Activated naive CD4-positive, alpha-beta T cell treated with anti-CD3 and anti-CD28 coated beads, Interleukin-2, amount 50 U/mL, for 24 hours (primary cell): ENCODE results near the gene ATIC.
"Not testable (repeated sequence)": the region's sequence is repeated elsewhere in the genome, so short reads cannot be mapped to it uniquely, and the experiment has no call there.

Experiments used
- H3K27ac Mint-ChIP-seq: one replicate; pipeline ENCODE4 v1.8.0; 2021; ENCODE audit warnings: mild to moderate bottlenecking, mixed read lengths
- H3K27me3 Mint-ChIP-seq: one replicate; pipeline ENCODE4 v1.8.0; 2021; ENCODE audit warnings: mixed read lengths
- H3K36me3 Mint-ChIP-seq: one replicate; pipeline ENCODE4 v1.8.0; 2021; ENCODE audit warnings: mixed read lengths
- H3K4me1 Mint-ChIP-seq: one replicate; pipeline ENCODE4 v1.8.0; 2021; ENCODE audit warnings: mixed read lengths
- H3K4me3 Mint-ChIP-seq: one replicate; pipeline ENCODE4 v1.8.0; 2021; ENCODE audit warnings: mild to moderate bottlenecking, mixed read lengths
- H3K9me3 Mint-ChIP-seq: one replicate; pipeline ENCODE4 v1.8.0; 2021; ENCODE audit warnings: mixed read lengths

Gene ATIC

GRCh38 chr2:215290980-215291599 lies 20.8 kb upstream of the ATIC start:
- no peaks in the 10 kb centered on the region for H3K36me3 Mint-ChIP-seq
- no peaks in the 10 kb centered on the region for H3K4me1 Mint-ChIP-seq
- no peaks in the 10 kb centered on the region for H3K27me3 Mint-ChIP-seq
- no peak overlapping the region for H3K4me3 Mint-ChIP-seq
- H3K9me3 Mint-ChIP-seq, result no peaks in the 10 kb centered on the region
- no peak overlapping the region for H3K27ac Mint-ChIP-seq

- Mint-ChIP-seq H3K4me3 (no peak overlapping the region), H3K27me3 (no peaks in the 10 kb centered on the region), H3K9me3 (no peaks in the 10 kb centered on the region), H3K27ac (no peak overlapping the region), H3K36me3 (no peaks in the 10 kb centered on the region), H3K4me1 (no peaks in the 10 kb centered on the region)
Measured at GRCh38 chr2:215293879-215294278, 18.0 kb upstream of the ATIC start.

DNA sequence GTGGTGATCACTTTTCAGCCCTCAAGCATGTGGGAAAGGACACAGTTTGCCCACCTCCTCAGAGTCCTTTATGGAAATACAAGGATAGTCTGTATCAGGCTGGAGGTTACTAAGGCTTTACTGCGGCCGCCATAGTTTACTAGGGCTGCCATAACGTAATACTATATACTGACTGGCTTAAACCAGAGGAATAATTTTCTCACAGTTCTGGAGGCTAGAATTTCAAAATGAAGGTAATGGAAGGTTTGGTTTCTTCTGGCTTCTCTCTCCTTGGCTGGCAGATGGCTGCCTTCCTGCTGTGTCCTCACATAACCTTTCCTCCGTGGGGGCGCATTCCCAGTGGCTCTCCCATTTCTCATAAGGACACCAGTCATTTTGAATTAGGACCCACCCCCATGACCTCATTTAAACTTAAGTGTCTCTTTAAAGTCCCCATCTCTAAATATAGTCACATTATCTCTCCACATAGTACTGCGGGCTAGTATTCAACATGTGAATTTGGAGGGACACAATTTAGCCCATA lies 12.5 kb upstream of the ATIC start:
- Mint-ChIP-seq H3K27me3 (no peaks in the 10 kb centered on the region), H3K9me3 (peaks cover 5% of the 10 kb centered on the region), H3K4me3 (no peak overlapping the region), H3K4me1 (no peaks in the 10 kb centered on the region), H3K36me3 (peaks cover 4% of the 10 kb centered on the region), H3K27ac (no peak overlapping the region)

GRCh38 chr2:215301994-215302393 lies 9.9 kb upstream of the ATIC start:
- peaks cover 4% of the 10 kb centered on the region for H3K36me3 Mint-ChIP-seq
- no peak overlapping the region for H3K4me3 Mint-ChIP-seq
- H3K4me1 Mint-ChIP-seq, result no peaks in the 10 kb centered on the region
- no peaks in the 10 kb centered on the region for H3K27me3 Mint-ChIP-seq
- peaks cover 5% of the 10 kb centered on the region for H3K9me3 Mint-ChIP-seq
- no peak overlapping the region for H3K27ac Mint-ChIP-seq

DNA sequence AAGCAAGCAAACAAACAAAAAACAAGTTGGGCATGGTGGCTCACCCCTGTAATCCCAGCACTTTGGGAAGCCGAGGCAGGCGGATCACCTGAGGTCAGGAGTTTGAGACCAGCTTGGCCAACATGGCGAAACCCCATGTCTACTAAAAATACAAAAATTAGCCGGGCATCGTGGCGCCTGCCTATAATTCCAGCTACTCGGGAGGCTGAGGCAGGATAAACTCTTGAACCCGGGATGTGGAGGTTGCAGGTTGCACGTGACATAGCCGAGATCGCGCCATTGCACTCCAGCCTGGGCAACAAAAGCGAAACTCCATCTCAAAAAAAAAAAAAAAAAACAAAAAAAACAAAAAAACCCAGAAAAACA lies 617 bp upstream of the ATIC start:
- peaks cover 27% of the 10 kb centered on the region for H3K36me3 Mint-ChIP-seq
- peak overlapping the region; percentile 84 for H3K27ac Mint-ChIP-seq
- H3K27me3 Mint-ChIP-seq, H3K9me3 Mint-ChIP-seq: not testable (repeated sequence)
- H3K4me1 Mint-ChIP-seq, result peaks cover 35% of the 10 kb centered on the region
- peak overlapping the region; percentile 88 for H3K4me3 Mint-ChIP-seq

DNA sequence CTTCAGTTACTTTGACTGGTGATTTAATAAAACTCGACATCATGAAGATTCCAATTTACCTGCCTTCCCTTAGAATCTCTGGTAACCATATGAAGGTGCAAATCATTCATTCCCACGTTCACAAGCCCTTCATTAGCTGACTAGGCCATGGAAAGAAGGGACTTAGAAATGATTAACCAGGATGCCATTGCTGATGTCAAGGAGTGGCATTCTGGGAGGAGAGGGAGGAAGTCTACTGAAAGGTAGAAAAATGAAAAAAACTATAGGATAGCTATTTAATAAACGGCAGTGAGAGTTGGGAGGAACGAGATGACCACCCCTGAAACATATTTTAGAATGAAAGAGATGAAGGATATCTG lies 1.4 kb downstream of the ATIC start:
- Mint-ChIP-seq H3K36me3 (peaks cover 28% of the 10 kb centered on the region), H3K4me1 (peaks cover 41% of the 10 kb centered on the region), H3K27me3 (no peaks in the 10 kb centered on the region), H3K27ac (peak overlapping the region; percentile 97), H3K9me3 (no peaks in the 10 kb centered on the region), H3K4me3 (peak overlapping the region; percentile 96)

DNA sequence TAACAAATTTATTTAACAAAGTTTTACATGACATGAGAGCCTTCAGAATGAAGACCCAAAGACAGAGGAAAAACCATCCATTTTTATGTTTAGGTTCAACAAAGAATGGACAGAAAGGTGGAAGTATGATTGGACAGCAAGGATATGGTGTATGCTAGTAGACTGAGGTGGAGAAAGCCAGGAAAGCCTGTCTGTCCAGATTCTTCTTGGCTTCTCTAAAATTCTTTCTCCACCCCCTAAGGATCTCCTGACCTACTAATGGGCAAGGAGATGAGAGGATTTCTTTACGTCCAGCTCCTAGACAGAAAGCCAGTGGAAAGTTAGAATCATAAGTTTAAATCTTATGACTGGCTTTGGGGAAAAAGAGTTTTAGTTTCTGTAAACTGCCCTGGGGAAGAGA lies 3.0 kb downstream of the ATIC start:
- Mint-ChIP-seq H3K27ac (peak overlapping the region; percentile 85), H3K4me1 (peaks cover 41% of the 10 kb centered on the region), H3K27me3 (no peaks in the 10 kb centered on the region), H3K36me3 (peaks cover 28% of the 10 kb centered on the region), H3K9me3 (no peaks in the 10 kb centered on the region), H3K4me3 (peak overlapping the region; percentile 55)

GRCh38 chr2:215315301-215315700 lies 3.4 kb downstream of the ATIC start:
- peaks cover 31% of the 10 kb centered on the region for H3K36me3 Mint-ChIP-seq
- H3K9me3 Mint-ChIP-seq, result no peaks in the 10 kb centered on the region
- no peaks in the 10 kb centered on the region for H3K27me3 Mint-ChIP-seq
- peaks cover 44% of the 10 kb centered on the region for H3K4me1 Mint-ChIP-seq
- H3K27ac Mint-ChIP-seq, result peak overlapping the region; percentile 85
- peak overlapping the region; percentile 55 for H3K4me3 Mint-ChIP-seq

- H3K4me3 Mint-ChIP-seq, result peak overlapping the region; percentile 47
- peaks cover 36% of the 10 kb centered on the region for H3K36me3 Mint-ChIP-seq
- no peaks in the 10 kb centered on the region for H3K9me3 Mint-ChIP-seq
- H3K27me3 Mint-ChIP-seq, result no peaks in the 10 kb centered on the region
- H3K27ac Mint-ChIP-seq, result no peak overlapping the region
- H3K4me1 Mint-ChIP-seq, result peaks cover 51% of the 10 kb centered on the region
Measured at GRCh38 chr2:215316336-215316735, 4.5 kb downstream of the ATIC start.

DNA sequence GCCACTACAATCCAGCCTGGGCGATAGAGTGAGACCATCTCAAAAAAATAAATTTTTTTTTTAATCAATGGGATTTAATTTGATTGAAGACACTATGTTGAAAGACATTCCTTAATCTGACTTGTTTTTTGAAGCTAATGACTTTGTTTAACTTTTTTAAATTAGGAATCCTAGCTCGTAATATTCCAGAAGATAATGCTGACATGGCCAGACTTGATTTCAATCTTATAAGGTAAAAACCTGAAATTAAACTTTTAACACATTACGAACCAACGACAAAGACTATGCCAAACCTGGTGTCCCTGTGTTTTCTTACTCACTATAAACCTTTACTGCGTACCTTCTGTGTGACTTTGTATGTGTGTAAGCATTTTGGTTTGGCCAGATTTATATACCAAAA lies 7.6 kb downstream of the ATIC start:
- Mint-ChIP-seq H3K4me3 (no peak overlapping the region), H3K27ac (no peak overlapping the region), H3K27me3 (no peaks in the 10 kb centered on the region), H3K9me3 (no peaks in the 10 kb centered on the region), H3K4me1 (peaks cover 46% of the 10 kb centered on the region), H3K36me3 (peaks cover 35% of the 10 kb centered on the region)

DNA sequence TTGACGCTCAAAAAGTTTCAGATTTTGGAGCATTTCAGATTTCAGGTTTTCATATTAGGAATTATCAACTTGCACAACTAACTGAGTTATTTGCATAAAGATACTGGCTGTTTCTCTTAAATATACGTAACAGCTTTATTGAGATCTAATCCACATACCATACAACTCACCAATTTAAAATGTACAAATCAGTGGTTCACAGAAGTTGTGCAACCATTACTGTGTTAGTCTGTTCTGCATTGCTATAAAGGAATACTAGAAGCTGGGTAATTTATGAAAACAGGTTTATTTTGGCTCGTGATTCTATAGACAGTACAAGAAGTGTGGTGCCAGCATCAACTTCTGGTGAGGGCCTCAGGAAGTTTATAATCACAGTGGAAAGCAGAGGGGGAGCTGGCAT lies 8.2 kb downstream of the ATIC start:
- H3K27me3 Mint-ChIP-seq, result no peaks in the 10 kb centered on the region
- H3K9me3 Mint-ChIP-seq, result no peaks in the 10 kb centered on the region
- no peak overlapping the region for H3K4me3 Mint-ChIP-seq
- peaks cover 32% of the 10 kb centered on the region for H3K36me3 Mint-ChIP-seq
- H3K27ac Mint-ChIP-seq, result no peak overlapping the region
- peaks cover 44% of the 10 kb centered on the region for H3K4me1 Mint-ChIP-seq

- H3K9me3 Mint-ChIP-seq, result no peaks in the 10 kb centered on the region
- H3K27ac Mint-ChIP-seq, result no peak overlapping the region
- peaks cover 32% of the 10 kb centered on the region for H3K36me3 Mint-ChIP-seq
- peaks cover 43% of the 10 kb centered on the region for H3K4me1 Mint-ChIP-seq
- H3K27me3 Mint-ChIP-seq, result no peaks in the 10 kb centered on the region
- no peak overlapping the region for H3K4me3 Mint-ChIP-seq
Measured at GRCh38 chr2:215320679-215321078, 8.8 kb downstream of the ATIC start.

GRCh38 chr2:215324811-215325210 lies 13.0 kb downstream of the ATIC start:
- H3K4me3 Mint-ChIP-seq, result no peak overlapping the region
- H3K36me3 Mint-ChIP-seq, result peaks cover 38% of the 10 kb centered on the region
- no peak overlapping the region for H3K27ac Mint-ChIP-seq
- no peaks in the 10 kb centered on the region for H3K9me3 Mint-ChIP-seq
- H3K4me1 Mint-ChIP-seq, result peaks cover 50% of the 10 kb centered on the region
- H3K27me3 Mint-ChIP-seq, result no peaks in the 10 kb centered on the region

DNA sequence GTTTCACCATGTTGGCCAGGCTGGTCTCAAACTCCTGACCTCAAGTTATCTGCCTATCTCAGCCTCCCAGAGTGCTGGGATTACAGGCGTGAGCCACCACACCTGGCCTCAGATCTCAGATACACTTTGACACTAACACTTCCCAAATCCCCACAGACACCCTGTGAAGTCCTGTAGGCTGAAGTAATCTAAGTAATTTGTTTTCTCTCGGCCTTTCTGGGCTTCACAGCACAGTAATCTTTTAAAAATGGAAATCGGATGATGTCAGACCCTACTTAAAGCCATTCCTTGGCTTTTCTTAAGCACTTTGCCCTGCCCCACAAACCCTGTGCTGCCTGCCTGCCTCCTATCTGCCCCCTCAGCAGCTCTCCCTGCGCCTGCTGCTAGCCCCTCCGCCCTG lies 16.2 kb downstream of the ATIC start:
- Mint-ChIP-seq H3K4me1 (peaks cover 48% of the 10 kb centered on the region), H3K27ac (no peak overlapping the region), H3K36me3 (peaks cover 33% of the 10 kb centered on the region), H3K4me3 (no peak overlapping the region), H3K27me3 (no peaks in the 10 kb centered on the region), H3K9me3 (no peaks in the 10 kb centered on the region)

- Mint-ChIP-seq H3K27ac (no peak overlapping the region), H3K4me1 (peaks cover 23% of the 10 kb centered on the region), H3K9me3 (no peaks in the 10 kb centered on the region), H3K27me3 (no peaks in the 10 kb centered on the region), H3K36me3 (peaks cover 32% of the 10 kb centered on the region), H3K4me3 (no peak overlapping the region)
Measured at GRCh38 chr2:215332872-215333595, 21.2 kb downstream of the ATIC start.

DNA sequence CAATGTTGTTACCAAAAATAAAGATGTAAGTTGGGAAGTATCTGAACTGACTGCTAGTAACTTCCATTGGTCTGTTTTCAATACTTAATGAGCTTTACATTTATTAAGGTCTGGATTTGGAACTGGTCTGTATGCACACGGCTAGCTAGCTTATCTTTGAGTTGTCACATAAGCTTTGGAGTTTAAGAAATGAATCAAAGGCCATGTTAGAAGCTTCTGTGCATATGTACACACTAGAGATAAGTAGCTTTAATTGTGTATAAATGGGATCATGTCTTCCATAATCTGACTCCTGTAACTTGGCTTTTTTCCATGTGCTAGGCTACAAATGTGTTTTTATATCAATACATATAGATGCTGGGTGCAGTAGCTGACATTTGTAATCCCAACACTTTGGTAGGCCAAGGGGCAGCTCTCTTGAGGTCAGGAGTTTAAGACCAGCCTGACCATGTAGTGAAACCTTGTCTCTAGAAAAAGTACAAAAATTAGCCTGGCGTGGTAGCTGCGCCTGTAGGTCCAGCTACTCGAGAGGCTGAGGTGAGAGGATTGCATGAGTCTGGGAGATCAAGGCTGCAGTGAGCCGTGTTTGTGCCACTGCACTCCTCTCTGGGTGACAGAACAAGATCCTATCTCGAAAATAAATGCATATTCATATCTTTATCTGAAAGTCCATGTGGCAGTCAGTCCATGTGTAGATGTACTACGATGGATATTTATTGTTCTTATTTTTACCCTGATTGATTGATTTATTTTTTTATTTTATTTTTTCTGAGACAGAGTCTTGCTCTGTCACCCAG lies 27.2 kb downstream of the ATIC start:
- H3K4me1 Mint-ChIP-seq, result no peaks in the 10 kb centered on the region
- no peaks in the 10 kb centered on the region for H3K27me3 Mint-ChIP-seq
- H3K9me3 Mint-ChIP-seq, result no peaks in the 10 kb centered on the region
- no peak overlapping the region for H3K4me3 Mint-ChIP-seq
- no peak overlapping the region for H3K27ac Mint-ChIP-seq
- H3K36me3 Mint-ChIP-seq, result peaks cover 31% of the 10 kb centered on the region
